Measurements from ENCODE around the gene ADAM23. TPM values are rescaled to one million over a fixed set of nuclear protein-coding genes. Genes with fewer than 3 reads are reported as not detected.

Gene ADAM23
- total and polyA plus RNA-seq, 9 donors, result 0.83 to 18.8 (median 4.1) TPM

- Histone ChIP-seq H3K4me1 (ENCODE audit: insufficient read depth) (no peaks in the 10 kb centered on the region), H3K36me3 (no peaks in the 10 kb centered on the region), H3K4me3 (no peak overlapping the region), H3K9me3 (no peaks in the 10 kb centered on the region), H3K27ac (no peak overlapping the region), H3K27me3 (no peaks in the 10 kb centered on the region)
- DNase-seq, result no peak
- 75 to 80% (median 77%) methylated on average over 11 of the region's 11 CpGs for WGBS, 3 donors
- TF ChIP-seq POLR2A (IDR thresholded peaks at IDR 0.05) (no peak), EP300 (IDR thresholded peaks at IDR 0.05) (no peak), CTCF (IDR thresholded peaks at IDR 0.05) (no peak)
- intact Hi-C loops (cut with DNase I), result no loop called here
Measured at GRCh38 chr2:206584323-206585116, 141.2 kb downstream of the ADAM23 start.

GRCh38 chr2:206585335-206585734 lies 142.0 kb downstream of the ADAM23 start:
- WGBS, 3 donors, result 54 to 62% (median 60%) methylated on average over 2 of the region's 2 CpGs
- intact Hi-C loops (cut with DNase I), result no loop called here

GRCh38 chr2:206586609-206587008 lies 143.3 kb downstream of the ADAM23 start:
- no peaks in the 10 kb centered on the region for H3K36me3 ChIP-seq
- intact Hi-C loops (cut with DNase I), result no loop called here
- no peaks in the 10 kb centered on the region for H3K9me3 ChIP-seq
- H3K27me3 ChIP-seq, result no peaks in the 10 kb centered on the region
- DNase-seq, result no peak
- H3K4me3 ChIP-seq, result no peak overlapping the region
- WGBS, 3 donors, result 68 to 81% (median 80%) methylated on average over 1 of the region's 1 CpG
- no peak overlapping the region for H3K27ac ChIP-seq
- TF ChIP-seq EP300 (IDR thresholded peaks at IDR 0.05) (no peak), CTCF (IDR thresholded peaks at IDR 0.05) (no peak), POLR2A (IDR thresholded peaks at IDR 0.05) (no peak)
- no peaks in the 10 kb centered on the region for H3K4me1 ChIP-seq (ENCODE audit: insufficient read depth)

More at GRCh38 chr2:206585335-206585734, 142.0 kb downstream of the ADAM23 start:
- no peaks in the 10 kb centered on the region for H3K27me3 ChIP-seq
- no peaks in the 10 kb centered on the region for H3K9me3 ChIP-seq
- no peaks in the 10 kb centered on the region for H3K36me3 ChIP-seq
- TF ChIP-seq CTCF (IDR thresholded peaks at IDR 0.05) (no peak), EP300 (IDR thresholded peaks at IDR 0.05) (no peak), POLR2A (IDR thresholded peaks at IDR 0.05) (no peak)
- H3K4me3 ChIP-seq, result no peak overlapping the region
- no peaks in the 10 kb centered on the region for H3K4me1 ChIP-seq (ENCODE audit: insufficient read depth)
- no peak overlapping the region for H3K27ac ChIP-seq
- DNase-seq, result no peak

- intact Hi-C loops (cut with DNase I), result no loop called here
- WGBS, 3 donors, result 95 to 97% (median 96%) methylated on average over 3 of the region's 3 CpGs
- H3K9me3 ChIP-seq, result no peaks in the 10 kb centered on the region
- no peak overlapping the region for H3K27ac ChIP-seq
- H3K27me3 ChIP-seq, result no peaks in the 10 kb centered on the region
- DNase-seq, result no peak
- H3K4me3 ChIP-seq, result no peak overlapping the region
- H3K4me1 ChIP-seq (ENCODE audit: insufficient read depth), result no peaks in the 10 kb centered on the region
- TF ChIP-seq POLR2A (IDR thresholded peaks at IDR 0.05), result no peak
- no peak for TF ChIP-seq CTCF (IDR thresholded peaks at IDR 0.05)
- TF ChIP-seq EP300 (IDR thresholded peaks at IDR 0.05), result no peak
- H3K36me3 ChIP-seq, result no peaks in the 10 kb centered on the region
Measured at GRCh38 chr2:206597717-206598218, 154.4 kb downstream of the ADAM23 start.

Data from ovary (tissue), 9 donors.